HepG2 (cell line): Measurements from ENCODE around the gene PIK3IP1. TPM values are rescaled to one million over a fixed set of nuclear protein-coding genes. Genes with fewer than 3 reads are reported as not detected.

Experiments used
- AKNA ChIP-seq: sonication (generic); formaldehyde crosslinking; IDR thresholded peaks from 2 replicates; pipeline ENCODE4 v1.4.0; 2020; ENCODE audit warnings: missing genetic modification reagents, borderline replicate concordance
- ATF7-NPFF ChIP-seq: sonication (generic); formaldehyde crosslinking; IDR thresholded peaks from 2 replicates; pipeline ENCODE4 v1.8.1; 2023; ENCODE audit warnings: mild to moderate bottlenecking, low read depth, missing genetic modification reagents, moderate library complexity
- FOXA3 ChIP-seq: IDR thresholded peaks from 2 replicates; pipeline ENCODE4 v1.6.1; 2016; ENCODE audit warnings: missing genetic modification reagents, missing compliant biosample characterization
- MAZ ChIP-seq, 2 experiments: sonication (generic) in 1 of 2; formaldehyde crosslinking in 1 of 2; IDR thresholded peaks; 2 replicates each; pipeline versions ENCODE4 v1.5.0 to v1.6.1; 2012 to 2020; ENCODE audit warnings: low read depth in 2 of 2, mild to moderate bottlenecking in 2 of 2, borderline replicate concordance in 1 of 2, improper control_type of control experiment in 1 of 2, low read length in 1 of 2, missing genetic modification reagents in 1 of 2, moderate library complexity in 1 of 2
- PPARG ChIP-seq: conservative IDR thresholded peaks from 2 replicates; pipeline ENCODE4 v1.6.1; 2016; ENCODE audit warnings: missing biosample characterization, missing genetic modification reagents
- RBM39 ChIP-seq: fragments of 200-400 bp; formaldehyde crosslinking; IDR thresholded peaks from one replicate; pipeline ENCODE4 v1.6.1; 2018; ENCODE audit warnings: antibody characterized with exemption, mild to moderate bottlenecking, low read depth, low read length; ENCODE audit not compliant: poor library complexity, severe bottlenecking
- TBL1XR1 ChIP-seq: fragments of 150-350 bp; IDR thresholded peaks from 2 replicates; pipeline ENCODE4 v1.6.1; 2014; ENCODE audit warnings: borderline replicate concordance, low read length; ENCODE audit not compliant: partially characterized antibody
- ZBTB10 ChIP-seq: sonication (generic); formaldehyde crosslinking; IDR thresholded peaks from 2 replicates; pipeline ENCODE4 v1.4.0; 2020; ENCODE audit warnings: missing genetic modification reagents, borderline replicate concordance
- ZNF224 ChIP-seq: sonication (generic); formaldehyde crosslinking; IDR thresholded peaks from 2 replicates; pipeline ENCODE4 v1.5.0; 2020; ENCODE audit warnings: mild to moderate bottlenecking, missing genetic modification reagents
- ZNF264 ChIP-seq: sonication (generic); formaldehyde crosslinking; IDR thresholded peaks from 2 replicates; pipeline ENCODE4 v1.4.0; 2020; ENCODE audit warnings: missing genetic modification reagents
- ZNF44 ChIP-seq: sonication (generic); formaldehyde crosslinking; IDR thresholded peaks from 2 replicates; pipeline ENCODE4 v1.5.1; 2020; ENCODE audit warnings: mild to moderate bottlenecking, missing genetic modification reagents
- ZNF572 ChIP-seq: sonication (generic); formaldehyde crosslinking; IDR thresholded peaks from 2 replicates; pipeline ENCODE4 v1.5.1; 2020; ENCODE audit warnings: mild to moderate bottlenecking, missing genetic modification reagents
- ZNF574 ChIP-seq: sonication (generic); formaldehyde crosslinking; IDR thresholded peaks from 2 replicates; pipeline ENCODE4 v1.4.0; 2020; ENCODE audit warnings: missing genetic modification reagents
- ZNF704 ChIP-seq: sonication (generic); formaldehyde crosslinking; IDR thresholded peaks from 2 replicates; pipeline ENCODE4 v1.8.1; 2023; ENCODE audit warnings: mild to moderate bottlenecking, inconsistent platforms, moderate library complexity, missing genetic modification reagents, borderline replicate concordance
- ZNF878 ChIP-seq: sonication (generic); formaldehyde crosslinking; IDR thresholded peaks from 2 replicates; pipeline ENCODE4 v1.8.1; 2023; ENCODE audit warnings: mild to moderate bottlenecking, missing genetic modification reagents, moderate library complexity
- ZSCAN31 ChIP-seq: sonication (generic); formaldehyde crosslinking; IDR thresholded peaks from 2 replicates; pipeline ENCODE4 v1.5.0; 2020; ENCODE audit warnings: low read depth, mild to moderate bottlenecking, missing genetic modification reagents
- polyA plus RNA-seq, 8 experiments: library from polyadenylated mRNA; depleted of rRNA in 3 of 8; stranded (reverse) in 7 of 8; unstranded in 1 of 8; fragments of >200 nt; fragmentation: Illumina TruSeq in 4 of 8; extraction: Trizol in 4 of 8; gene quantifications; 2 replicates each; pipeline versions ENCODE4 v1.2.1 to v1.2.3, GENCODE V29; 2011 to 2016; ENCODE audit warnings: low read depth in 4 of 8, missing spikeins in 1 of 8, mixed read lengths in 1 of 8; ENCODE audit not compliant: insufficient read depth in 1 of 8
- total RNA-seq, 5 experiments: library from RNA; depleted of rRNA; stranded (reverse); fragments of >200 nt; fragmentation: Illumina TruSeq; extraction: Trizol; gene quantifications; 2 replicates each; pipeline ENCODE4 v1.2.3, GENCODE V29; 2016; ENCODE audit warnings: low read depth in 1 of 5

The PIK3IP1 gene
- total and polyA plus RNA-seq, 2 of the 13 experiments (the other 11 are each of a cell fraction or from before 2014, with no cell fraction given): 1.3 to 2.5 TPM

GRCh38 chr22:31339148-31339832 lies 47.0 kb upstream of the PIK3IP1 start (continued):
- TF ChIP-seq ZBTB10: peak; percentile 96
- peak; percentile 68 for TF ChIP-seq FOXA3 (CRISPR knock-in tag)
- no peak; the same call in 1 of the 2 replicates for TF ChIP-seq ATF7-NPFF (CRISPR knock-in tag)
- TF ChIP-seq ZNF224 (CRISPR knock-in tag): no peak
- no peak for TF ChIP-seq AKNA (CRISPR knock-in tag)
- TF ChIP-seq ZNF704: no peak
- no peak for TF ChIP-seq TBL1XR1
- TF ChIP-seq PPARG (CRISPR knock-in tag): peak; percentile 29; the same call in 1 of the 2 replicates
- no peak for TF ChIP-seq ZNF44
- no peak for TF ChIP-seq ZNF572 (CRISPR knock-in tag)
- TF ChIP-seq RBM39: no peak
- 0 out of 2 replicates have a peak, but pooled peaks have one; percentile 38 for TF ChIP-seq ZSCAN31 (CRISPR knock-in tag)
- 0 out of 2 replicates have a peak, but pooled peaks have one; percentile 26 for TF ChIP-seq ZNF264 (CRISPR knock-in tag)
- peak; percentile 67; the same call in 1 of the 2 replicates for TF ChIP-seq ZNF878
- peak; percentile 58 for TF ChIP-seq ZNF574 (CRISPR knock-in tag)
- no peak for TF ChIP-seq MAZ (IDR thresholded peaks at IDR 0.05; ENCODE audit: borderline replicate concordance, low read depth, low read length)
- no peak for TF ChIP-seq MAZ (CRISPR knock-in tag; IDR thresholded peaks at IDR 0.05; ENCODE audit: low read depth)
